NB4 (cell line): Measurements from ENCODE around the gene RSPRY1.

Experiments used
- CTCF ChIP-seq: IDR thresholded peaks from one replicate; pipeline ENCODE4 v1.5.1; 2012; ENCODE audit warnings: low read depth, low read length
- POLR2A ChIP-seq: IDR thresholded peaks from 2 replicates; pipeline ENCODE4 v1.6.1; 2011; ENCODE audit warnings: mild to moderate bottlenecking; ENCODE audit not compliant: insufficient read length; ENCODE audit errors: extremely low read depth

DNA sequence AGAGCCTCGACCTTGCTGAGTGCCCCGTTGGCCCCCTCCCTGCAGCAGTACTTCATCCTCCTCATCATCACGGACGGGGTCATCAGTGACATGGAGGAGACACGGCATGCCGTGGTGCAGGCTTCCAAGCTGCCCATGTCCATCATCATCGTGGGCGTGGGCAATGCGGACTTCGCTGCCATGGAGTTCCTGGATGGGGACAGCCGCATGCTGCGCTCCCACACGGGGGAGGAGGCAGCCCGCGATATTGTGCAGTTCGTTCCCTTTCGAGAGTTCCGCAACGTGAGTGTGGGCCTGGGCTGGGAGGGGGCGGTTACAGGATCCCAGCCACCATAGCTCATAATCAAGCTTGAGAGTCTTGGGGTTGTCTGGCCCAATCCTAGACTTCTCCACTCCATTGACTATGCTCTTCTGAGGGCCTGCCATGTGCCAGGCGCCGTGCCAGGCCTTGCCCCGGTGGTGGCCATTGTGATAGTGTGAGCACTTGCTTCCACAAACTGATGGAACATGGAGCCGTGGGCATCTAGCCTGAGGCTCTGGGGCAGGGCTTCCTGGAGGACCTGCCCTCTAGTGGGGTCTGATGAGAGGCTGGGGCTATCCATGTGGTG is 40.0 kb upstream of the RSPRY1 start:
- no peak for TF ChIP-seq CTCF
- no peak for TF ChIP-seq POLR2A
